Stomach (tissue), 4 donors: ENCODE data around the gene CAMK2N1.

Experiments used
- EP300 ChIP-seq: sonication (generic); formaldehyde crosslinking; IDR thresholded peaks from one replicate; pipeline ENCODE4 v1.6.1; 2017; ENCODE audit warnings: antibody characterized with exemption
- POLR2A ChIP-seq, 4 donors: fragments of 450-650 bp; IDR thresholded peaks; one replicate each; pipeline ENCODE4 v1.6.1; 2016; ENCODE audit warnings: antibody characterized with exemption in 4 of 4, control low read depth in 2 of 4, mild to moderate bottlenecking in 1 of 4, moderate library complexity in 1 of 4
- POLR2AphosphoS5 ChIP-seq, 3 donors: sonication (generic); formaldehyde crosslinking; IDR thresholded peaks; one replicate each; pipeline ENCODE4 v1.6.1; 2016; ENCODE audit warnings: antibody characterized with exemption in 3 of 3
- TF ChIP-seq, protein P1 (sequence below), 7 experiments: fragments of 450-650 bp in 4 of 7; fragments of 200-600 bp in 3 of 7; sonication (generic) in 3 of 7; IDR thresholded peaks; one replicate each; pipeline ENCODE4 v1.5.1; 2016 to 2019; ENCODE audit warnings: antibody characterized with exemption in 7 of 7, control low read depth in 2 of 7, mild to moderate bottlenecking in 1 of 7

DNA sequence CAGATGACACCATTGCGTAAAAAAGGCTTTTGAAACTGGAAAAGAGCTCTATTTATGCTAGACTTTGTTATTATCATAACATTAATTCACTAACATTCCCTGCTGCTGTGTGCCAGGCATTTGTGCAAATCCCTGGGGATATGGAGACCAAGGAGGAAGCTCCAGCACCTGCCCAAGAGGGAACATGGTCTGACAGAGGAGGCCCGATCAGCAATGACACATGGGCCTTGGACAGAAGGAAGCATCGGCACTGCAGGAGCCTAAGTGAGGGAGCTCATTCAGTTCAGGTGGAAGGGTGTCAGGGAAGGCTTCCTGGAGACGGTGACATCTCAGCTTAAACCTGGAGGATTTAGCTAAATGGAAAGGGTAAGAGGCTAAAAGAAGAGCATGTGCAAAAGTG is 13.9 kb downstream of the CAMK2N1 start:
- no peak for TF ChIP-seq POLR2AphosphoS5 (IDR thresholded peaks at IDR 0.05)
- TF ChIP-seq, protein P1, sequence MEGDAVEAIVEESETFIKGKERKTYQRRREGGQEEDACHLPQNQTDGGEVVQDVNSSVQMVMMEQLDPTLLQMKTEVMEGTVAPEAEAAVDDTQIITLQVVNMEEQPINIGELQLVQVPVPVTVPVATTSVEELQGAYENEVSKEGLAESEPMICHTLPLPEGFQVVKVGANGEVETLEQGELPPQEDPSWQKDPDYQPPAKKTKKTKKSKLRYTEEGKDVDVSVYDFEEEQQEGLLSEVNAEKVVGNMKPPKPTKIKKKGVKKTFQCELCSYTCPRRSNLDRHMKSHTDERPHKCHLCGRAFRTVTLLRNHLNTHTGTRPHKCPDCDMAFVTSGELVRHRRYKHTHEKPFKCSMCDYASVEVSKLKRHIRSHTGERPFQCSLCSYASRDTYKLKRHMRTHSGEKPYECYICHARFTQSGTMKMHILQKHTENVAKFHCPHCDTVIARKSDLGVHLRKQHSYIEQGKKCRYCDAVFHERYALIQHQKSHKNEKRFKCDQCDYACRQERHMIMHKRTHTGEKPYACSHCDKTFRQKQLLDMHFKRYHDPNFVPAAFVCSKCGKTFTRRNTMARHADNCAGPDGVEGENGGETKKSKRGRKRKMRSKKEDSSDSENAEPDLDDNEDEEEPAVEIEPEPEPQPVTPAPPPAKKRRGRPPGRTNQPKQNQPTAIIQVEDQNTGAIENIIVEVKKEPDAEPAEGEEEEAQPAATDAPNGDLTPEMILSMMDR (IDR thresholded peaks at IDR 0.05), result no peak
- no peak for TF ChIP-seq POLR2A (IDR thresholded peaks at IDR 0.05)
- no peak for TF ChIP-seq EP300
